Prostate gland (tissue), 2 donors: ENCODE data around the gene HLA-DRA. TPM values are rescaled to one million over a fixed set of nuclear protein-coding genes. Genes with fewer than 3 reads are reported as not detected.

Experiments used
- DNase-seq: peaks from one replicate; pipeline ENCODE4 v3.0.0-alpha.2; 2019; ENCODE audit warnings: low spot score
- H3K27ac ChIP-seq, 2 donors: fragments of 200-600 bp; sonication (generic); 2 replicates each; pipeline ENCODE4 v1.5.1; 2017 to 2019
- H3K27me3 ChIP-seq: fragments of 200-600 bp; sonication (generic); replicated peaks from 2 replicates; pipeline ENCODE4 v1.5.1; 2019; ENCODE audit not compliant: insufficient read depth
- H3K36me3 ChIP-seq, 2 donors: fragments of 200-600 bp; sonication (generic); 1 replicate in 1 of 2; 2 replicates in 1 of 2; pipeline versions ENCODE4 v1.5.1 to v1.8.1; 2017 to 2019
- H3K4me1 ChIP-seq: fragments of 200-600 bp; sonication (generic); replicated peaks from 2 replicates; pipeline ENCODE4 v1.5.1; 2019
- H3K4me3 ChIP-seq, 2 donors: fragments of 200-600 bp; sonication (generic); 2 replicates each; pipeline ENCODE4 v1.5.1; 2017 to 2019
- H3K9me3 ChIP-seq: fragments of 200-600 bp; sonication (generic); 2 replicates; pipeline ENCODE4 v1.5.1; 2017
- CTCF ChIP-seq, 4 experiments: fragments of 200-600 bp in 2 of 4; fragments of 450-650 bp in 2 of 4; sonication (generic) in 2 of 4; IDR thresholded peaks; 1 replicate in 3 of 4; 2 replicates in 1 of 4; pipeline ENCODE4 v1.5.1; 2016 to 2019; ENCODE audit warnings: antibody characterized with exemption in 4 of 4, mild to moderate bottlenecking in 2 of 4, moderate library complexity in 2 of 4
- POLR2A ChIP-seq: fragments of 450-650 bp; IDR thresholded peaks from one replicate; pipeline ENCODE4 v1.6.1; 2016; ENCODE audit warnings: antibody characterized with exemption, mild to moderate bottlenecking
- POLR2AphosphoS5 ChIP-seq: sonication (generic); formaldehyde crosslinking; IDR thresholded peaks from one replicate; pipeline ENCODE4 v1.6.1; 2017; ENCODE audit warnings: antibody characterized with exemption
- WGBS: methylation state at CpG from one replicate; pipeline ENCODE4 v1.1.5; 2018; 5-methylcytosine and 5-hydroxymethylcytosine counted together
- intact Hi-C: fragments of 100-400 bp; cut with DNase I; formaldehyde crosslinking; loops from one replicate; pipeline ENCODE4 v1.14.2; 2022
- total RNA-seq, 2 donors: library from RNA; depleted of rRNA; stranded (reverse); fragments of >200 nt; gene quantifications; one replicate each; pipeline ENCODE4 v1.1.0, GENCODE V29; 2016

HLA-DRA gene
- total RNA-seq, 2 donors from 2014 or later: 116 to 145 TPM

- Histone ChIP-seq H3K27me3 (no peaks in the 10 kb centered on the region), H3K4me3 (no peak overlapping the region), H3K9me3 (no peaks in the 10 kb centered on the region), H3K27ac (no peak overlapping the region), H3K4me1 (no peaks in the 10 kb centered on the region), H3K36me3 (no peaks in the 10 kb centered on the region)
- no peak for DNase-seq
- intact Hi-C loops: no loop called here
- TF ChIP-seq CTCF (IDR thresholded peaks at IDR 0.05) (no peak), POLR2AphosphoS5 (no peak), POLR2A (no peak)
- 90% methylated on average over 3 of the region's 3 CpGs for WGBS
Measured at GRCh38 chr6:32449088-32449736, 9.5 kb downstream of the HLA-DRA start.

GRCh38 chr6:32457054-32457453, 17.4 kb downstream of the HLA-DRA start:
- Histone ChIP-seq H3K36me3 (no peaks in the 10 kb centered on the region), H3K9me3 (no peaks in the 10 kb centered on the region), H3K4me3 (no peak overlapping the region), H3K4me1 (no peaks in the 10 kb centered on the region), H3K27me3 (no peaks in the 10 kb centered on the region), H3K27ac (peak overlapping the region in 1 of 2 donors; percentile 38)
- TF ChIP-seq POLR2AphosphoS5 (peak; percentile 67), CTCF (IDR thresholded peaks at IDR 0.05) (no peak), POLR2A (no peak)
- 42% methylated on average over 4 of the region's 4 CpGs for WGBS
- intact Hi-C loops: no loop called here
- peak; percentile 54 for DNase-seq

DNA sequence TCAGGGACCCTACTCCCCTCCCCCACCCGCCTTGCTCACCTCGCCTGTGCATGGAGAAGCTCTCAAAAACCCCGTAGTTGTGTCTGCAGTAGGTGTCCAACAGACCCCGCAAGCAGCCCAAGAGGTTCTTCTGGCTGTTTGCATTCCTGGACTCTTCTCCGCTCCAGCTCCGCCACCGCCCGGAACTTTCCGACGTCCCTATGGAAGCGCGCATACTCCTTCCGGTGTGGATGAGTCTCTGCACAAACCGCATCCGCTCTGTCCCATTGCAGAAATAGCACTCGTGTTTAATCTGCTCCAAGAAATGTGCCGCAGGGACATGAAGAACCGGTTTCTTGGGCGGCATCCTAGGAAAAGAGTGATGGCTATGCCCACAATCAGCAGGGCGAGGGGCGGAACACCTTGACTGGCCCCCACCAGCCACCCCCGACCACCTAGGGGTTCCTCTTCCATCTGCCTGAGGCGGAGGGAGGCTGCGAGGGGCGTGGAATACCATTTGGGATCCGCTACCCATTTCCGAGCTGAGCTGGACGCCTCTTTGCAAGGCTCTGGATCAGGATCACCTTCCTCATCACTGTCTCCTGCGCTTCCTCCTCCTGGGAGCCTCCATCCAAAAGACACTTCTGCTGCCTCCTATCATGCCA, 20.2 kb downstream of the HLA-DRA start:
- WGBS: 47% methylated on average over 29 of the region's 29 CpGs
- Histone ChIP-seq H3K4me1 (no peaks in the 10 kb centered on the region), H3K9me3 (no peaks in the 10 kb centered on the region), H3K27me3 (no peaks in the 10 kb centered on the region), H3K4me3 (peak overlapping the region; percentile 13 to 26), H3K36me3 (no peaks in the 10 kb centered on the region), H3K27ac (no peak overlapping the region)
- TF ChIP-seq POLR2AphosphoS5: no peak
- no peak for TF ChIP-seq POLR2A
- no peak for TF ChIP-seq CTCF (IDR thresholded peaks at IDR 0.05)
- intact Hi-C loops: no loop called here
- peak; percentile 10 for DNase-seq

- no peak for DNase-seq
- intact Hi-C loops: no loop called here
- H3K27me3 ChIP-seq: no peaks in the 10 kb centered on the region
- H3K4me3 ChIP-seq: no peak overlapping the region
- TF ChIP-seq POLR2A: no peak
- no peak for TF ChIP-seq POLR2AphosphoS5
- TF ChIP-seq CTCF (IDR thresholded peaks at IDR 0.05): no peak
- 67% methylated on average over 4 of the region's 4 CpGs for WGBS
- H3K36me3 ChIP-seq: no peaks in the 10 kb centered on the region
- H3K4me1 ChIP-seq: no peaks in the 10 kb centered on the region
- H3K27ac ChIP-seq: no peak overlapping the region
- no peaks in the 10 kb centered on the region for H3K9me3 ChIP-seq
Measured at GRCh38 chr6:32460528-32460927, 20.8 kb downstream of the HLA-DRA start.

DNA sequence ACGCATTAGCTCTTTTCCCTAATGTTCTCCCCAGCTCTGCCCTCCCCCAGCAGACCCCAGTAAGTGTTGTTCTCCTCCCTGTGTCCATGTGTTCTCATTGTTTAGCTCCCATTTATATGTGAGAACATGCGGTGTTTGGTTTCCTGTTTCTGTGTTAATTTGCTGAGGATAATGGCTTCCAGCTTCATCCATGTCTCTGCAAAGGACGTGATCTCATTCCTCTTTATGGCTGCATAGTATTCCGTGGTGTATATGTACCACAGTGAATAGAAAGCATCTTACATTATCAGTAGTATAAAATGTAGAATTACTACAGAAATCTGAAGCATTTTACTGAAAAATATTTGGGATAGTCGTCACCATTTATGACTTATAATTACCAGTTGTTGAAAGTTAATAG, 21.8 kb downstream of the HLA-DRA start:
- WGBS: 94% methylated on average over 5 of the region's 5 CpGs
- H3K4me3 ChIP-seq: no peak overlapping the region
- H3K27ac ChIP-seq: no peak overlapping the region
- intact Hi-C loops: no loop called here
- H3K9me3 ChIP-seq: no peaks in the 10 kb centered on the region
- TF ChIP-seq POLR2A: no peak
- no peak for TF ChIP-seq POLR2AphosphoS5
- TF ChIP-seq CTCF (IDR thresholded peaks at IDR 0.05): no peak
- H3K4me1 ChIP-seq: no peaks in the 10 kb centered on the region
- no peaks in the 10 kb centered on the region for H3K36me3 ChIP-seq
- DNase-seq: no peak
- no peaks in the 10 kb centered on the region for H3K27me3 ChIP-seq
